ENCODE results near the gene ACOXL.
A peak's percentile ranks its signal among the peaks of the same experiment; 100 is the strongest.
"Not testable (repeated sequence)": the region's sequence is repeated elsewhere in the genome, so short reads cannot be mapped to it uniquely, and the experiment has no call there.

ACOXL gene

DNA sequence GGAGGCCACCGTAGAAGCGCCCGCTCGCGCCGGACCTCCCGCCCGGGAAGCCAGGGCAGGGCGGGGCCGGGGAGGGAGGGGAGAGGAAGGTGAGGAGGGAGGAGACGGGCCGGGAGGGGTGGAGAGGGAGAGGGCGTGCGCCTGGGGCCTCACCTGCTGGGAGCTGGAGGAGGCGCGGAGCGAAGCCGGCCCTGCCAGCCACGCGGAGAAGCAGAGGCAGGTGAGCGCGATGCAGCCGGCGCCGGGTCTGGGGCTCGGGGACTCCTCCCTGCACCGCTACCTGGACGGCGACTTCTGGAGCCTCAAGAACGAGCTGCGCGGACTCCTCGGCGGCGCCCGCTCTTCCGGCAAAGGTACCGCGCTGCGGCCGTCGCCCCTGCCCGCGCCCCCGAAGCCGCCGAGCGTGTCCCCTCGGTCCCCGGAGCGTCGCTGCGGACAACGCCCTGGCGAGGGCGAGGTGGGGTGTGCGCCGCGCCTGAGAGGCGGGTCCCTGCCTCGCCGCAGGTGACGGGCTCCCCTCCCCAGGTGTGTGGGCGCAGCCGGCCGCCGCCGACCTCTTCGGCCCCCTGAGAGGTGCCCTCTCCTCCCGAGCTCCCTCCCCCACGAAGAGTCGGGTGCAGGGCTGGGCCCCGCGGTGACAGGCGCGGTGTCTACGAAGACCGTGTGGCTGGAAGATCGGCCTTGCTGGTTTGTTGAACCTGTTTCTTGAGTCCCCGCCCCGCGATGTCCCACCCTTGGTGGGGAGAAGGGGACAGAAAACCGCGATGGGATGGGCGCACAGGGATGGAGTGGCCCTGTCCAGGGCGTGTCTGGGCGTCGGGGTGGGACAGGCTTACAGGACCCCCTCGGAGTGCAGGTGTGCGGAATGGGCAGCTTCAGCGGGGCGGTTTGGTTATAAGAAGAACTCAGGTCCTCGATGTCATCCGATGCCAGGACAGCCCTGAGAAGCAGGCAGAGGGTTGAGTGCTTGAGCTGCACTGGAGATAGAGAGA is at the start of gene ACOXL:
TSS of gene ACOXL (plus strand) at position 152 of the 992 bp plus-strand sequence. CDS start 35,817 bp downstream, outside the sequence.
- H4K20me1 ChIP-seq, result no peaks in the 10 kb centered on the region; a peak in 1 of 22 replicates
- peaks cover 42 to 65% (median 57%) of the 10 kb centered on the region in 11 experiments for H3K27me3 ChIP-seq
- peak within 1 kb of the TSS in 3 of 10 experiments; percentile 8 to 27 (median 16); a peak in 3 of 20 replicates for H3K4me3 ChIP-seq
- H3K4me1 ChIP-seq, result peaks cover 5 to 25% (median 20%) of the 10 kb centered on the region in 10 experiments; a peak in 19 of 20 replicates
- no peak within 1 kb of the TSS for H3K27ac ChIP-seq
- H3K36me3 ChIP-seq, result no peaks in the 10 kb centered on the region
- no peak within 1 kb of the TSS for H3K9ac ChIP-seq
- no peak for TF ChIP-seq Cebpa-rat (IDR thresholded peaks at IDR 0.05)
- H3K9me3 ChIP-seq (replicated peaks in 1 of 11), result peaks cover 0 to 26% (median 14%) of the 10 kb centered on the region in 11 experiments; a peak in 16 of 22 replicates
- H3K4me2 ChIP-seq, result peak within 1 kb of the TSS in 8 of 11 experiments; percentile 21 to 74 (median 64); a peak in 16 of 22 replicates

DNA sequence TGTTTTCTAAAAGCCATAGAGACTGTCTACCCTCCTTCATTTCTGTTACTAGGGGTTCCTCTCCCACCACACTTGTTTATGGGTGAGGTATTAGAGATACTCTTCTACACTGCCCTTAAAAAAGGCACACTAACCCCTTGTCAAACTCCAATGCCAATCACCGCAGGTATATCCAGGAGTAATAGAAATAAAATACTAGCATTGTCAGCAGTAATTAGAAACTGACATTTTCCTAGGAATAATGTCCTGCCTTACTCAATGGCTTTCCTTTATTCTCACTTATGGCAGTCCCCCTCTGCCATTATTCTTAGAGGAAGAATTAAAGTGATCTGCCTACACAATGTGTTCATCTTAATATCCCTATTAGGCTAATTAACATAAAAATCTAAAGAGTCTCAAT is 49.5 kb upstream of the ACOXL start:
- Histone ChIP-seq H4K20me1 (no peaks in the 10 kb centered on the region), H3K4me1 (peaks cover 10 to 20% (median 17%) of the 10 kb centered on the region in 10 experiments; a peak in 18 of 20 replicates), H3K4me3 (no peak overlapping the region), H3K9me3 (replicated peaks in 1 of 11) (peaks cover 15 to 28% (median 17%) of the 10 kb centered on the region in 11 experiments), H3K27ac (no peak overlapping the region), H3K27me3 (no peaks in the 10 kb centered on the region), H3K36me3 (no peaks in the 10 kb centered on the region), H3K4me2 (no peak overlapping the region), H3K9ac (no peak overlapping the region)
- TF ChIP-seq Cebpa-rat (IDR thresholded peaks at IDR 0.05), result no peak

DNA sequence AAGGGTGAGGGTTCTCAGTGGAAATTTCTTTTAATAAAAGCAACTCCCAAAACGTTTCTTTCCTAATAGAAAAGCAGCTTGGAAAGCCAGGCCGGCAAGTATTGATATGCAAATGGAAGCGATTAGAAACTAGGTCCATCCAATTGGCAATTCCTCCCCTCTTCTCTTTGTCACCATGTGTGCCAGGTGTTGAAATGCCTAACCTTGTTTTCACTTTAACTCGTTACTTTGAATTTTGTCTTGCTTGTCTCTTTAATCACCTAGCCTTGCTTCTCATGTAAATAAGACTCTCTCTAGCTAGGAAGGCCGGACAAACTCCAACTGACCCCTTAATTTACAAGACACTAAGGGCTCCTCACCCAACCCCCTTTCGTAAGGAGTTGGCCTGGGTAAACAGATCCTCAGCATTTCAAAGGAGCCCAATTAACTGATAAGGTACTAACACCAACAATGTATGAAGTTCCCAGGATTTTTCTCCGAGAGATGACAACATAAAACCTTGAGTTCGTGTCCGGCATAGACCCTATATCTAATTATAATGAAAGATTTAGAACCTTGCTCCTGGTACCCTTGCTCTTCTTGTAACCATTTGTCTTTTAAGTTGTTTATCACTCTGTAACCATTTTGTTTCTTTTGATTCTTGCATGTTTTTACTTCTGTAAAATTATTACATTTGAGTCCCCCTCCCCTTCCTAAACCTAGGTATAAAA is 44.4 kb upstream of the ACOXL start:
- H3K36me3 ChIP-seq, H3K9ac ChIP-seq, H3K4me1 ChIP-seq, H4K20me1 ChIP-seq, H3K4me2 ChIP-seq, H3K4me3 ChIP-seq, H3K27ac ChIP-seq, H3K27me3 ChIP-seq: not testable (repeated sequence)
- H3K9me3 ChIP-seq (replicated peaks in 1 of 11), result peaks cover 24 to 44% (median 32%) of the 10 kb centered on the region in 11 experiments

DNA sequence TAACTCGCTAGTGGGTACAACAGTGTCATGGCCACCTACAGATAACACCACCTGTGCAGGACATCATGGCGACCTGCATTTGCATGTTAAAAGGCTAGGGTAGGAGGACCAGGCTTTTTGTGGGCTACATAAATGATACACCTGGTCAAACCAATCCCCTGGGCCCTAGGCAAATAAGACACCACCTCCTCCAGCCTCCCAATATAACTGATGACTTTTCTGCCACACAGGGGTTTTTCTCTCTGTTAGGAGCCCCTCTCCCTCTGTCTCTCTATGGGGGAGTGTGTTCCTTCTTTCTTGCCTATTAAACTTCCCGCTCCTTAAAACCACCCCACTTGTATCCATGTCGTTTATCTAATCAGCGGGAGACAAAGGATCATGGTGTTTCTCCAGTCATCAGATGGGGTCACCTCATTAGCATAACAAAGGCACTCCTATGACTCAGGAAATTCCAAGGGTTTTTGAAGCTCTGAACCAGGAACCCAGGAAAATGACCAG is 43.7 kb upstream of the ACOXL start:
- H3K4me3 ChIP-seq, result no peak overlapping the region
- no peaks in the 10 kb centered on the region for H3K36me3 ChIP-seq
- H3K9ac ChIP-seq, result no peak overlapping the region
- no peak overlapping the region for H3K4me2 ChIP-seq
- no peaks in the 10 kb centered on the region for H4K20me1 ChIP-seq
- H3K27me3 ChIP-seq, result no peaks in the 10 kb centered on the region
- H3K27ac ChIP-seq, result no peak overlapping the region
- TF ChIP-seq Cebpa-rat (IDR thresholded peaks at IDR 0.05), result no peak
- no peaks in the 10 kb centered on the region for H3K4me1 ChIP-seq
- peaks cover 24 to 45% (median 32%) of the 10 kb centered on the region in 11 experiments for H3K9me3 ChIP-seq (replicated peaks in 1 of 11)

DNA sequence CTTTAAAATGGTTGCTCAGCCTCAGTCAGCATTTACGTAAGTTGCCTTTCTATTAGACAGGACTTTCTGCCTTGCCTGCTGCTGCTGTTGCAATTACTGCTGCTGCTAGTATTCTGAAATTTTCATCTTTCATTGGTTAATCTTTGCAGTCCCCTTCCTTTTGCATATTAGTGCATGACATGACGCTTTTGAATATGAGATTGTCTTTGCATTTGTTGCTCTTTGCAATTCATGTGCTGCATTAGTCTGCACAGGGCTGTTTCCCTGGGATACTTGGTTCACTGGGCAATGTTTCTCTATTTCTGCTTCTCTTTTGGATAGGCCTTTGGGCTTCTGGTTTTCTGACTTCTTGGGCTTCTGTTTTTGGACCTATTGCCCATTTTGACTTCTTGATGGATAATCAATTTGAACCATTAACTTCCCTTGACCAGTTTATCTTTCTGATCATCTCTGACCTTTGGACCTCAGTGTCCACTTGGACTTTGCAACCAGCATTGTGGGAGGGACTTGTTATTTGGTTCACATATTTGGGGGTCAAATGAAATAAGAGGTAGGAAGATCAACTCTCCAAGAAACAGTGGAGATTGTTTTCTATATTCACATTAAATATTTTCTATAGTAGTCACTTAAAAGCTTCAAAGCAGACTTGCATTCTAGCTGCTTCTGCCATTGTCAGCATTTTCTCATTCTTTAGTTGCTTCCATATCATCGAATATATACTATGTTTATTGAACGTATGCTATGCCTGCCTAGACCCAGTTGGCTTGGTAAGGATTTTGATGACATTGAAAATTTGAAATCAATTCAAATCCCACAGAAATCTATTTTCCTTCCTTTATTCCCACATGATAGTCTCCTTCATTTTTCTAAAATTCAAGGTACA is 42.0 kb upstream of the ACOXL start:
- TF ChIP-seq Cebpa-rat (IDR thresholded peaks at IDR 0.05), result no peak
- Histone ChIP-seq H3K9me3 (replicated peaks in 1 of 11) (peaks cover 24 to 45% (median 32%) of the 10 kb centered on the region in 11 experiments), H3K27me3 (no peaks in the 10 kb centered on the region), H4K20me1 (no peaks in the 10 kb centered on the region), H3K36me3 (no peaks in the 10 kb centered on the region), H3K9ac (no peak overlapping the region), H3K4me1 (peaks cover 10 to 16% (median 15%) of the 10 kb centered on the region in 10 experiments), H3K4me2 (no peak overlapping the region), H3K27ac (no peak overlapping the region), H3K4me3 (no peak overlapping the region)

DNA sequence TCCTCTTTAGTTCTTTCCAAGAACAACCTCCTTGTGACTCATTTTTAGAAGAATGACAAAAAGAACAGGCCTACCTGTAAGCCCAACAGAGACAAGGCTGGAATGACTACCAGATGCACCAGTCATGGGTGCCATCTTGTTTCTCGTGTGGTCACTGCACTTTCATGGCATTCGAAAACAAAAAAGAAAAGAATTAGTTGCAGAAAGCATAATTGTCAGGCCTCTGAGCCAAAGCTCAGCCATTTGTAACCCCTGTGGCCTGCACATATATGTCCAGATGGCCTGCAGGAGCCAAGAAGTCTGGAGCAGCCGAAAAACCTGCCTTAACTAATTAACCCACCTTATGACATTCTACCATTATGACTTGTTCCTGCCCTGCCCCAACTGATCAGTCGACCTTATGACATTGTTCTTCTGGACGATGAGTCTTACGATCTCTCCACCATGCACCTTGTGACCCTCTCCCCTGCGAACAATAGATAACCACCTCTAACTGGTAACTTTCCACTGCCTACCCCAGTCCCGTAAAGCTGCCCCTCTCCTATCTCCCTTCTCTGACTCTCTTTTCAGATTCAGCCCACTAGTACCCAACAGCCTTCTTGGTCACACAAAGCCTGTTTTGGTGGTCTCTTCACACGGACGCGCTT is 40.6 kb upstream of the ACOXL start:
- H3K4me1 ChIP-seq, result peaks cover 13 to 20% (median 19%) of the 10 kb centered on the region in 10 experiments

DNA sequence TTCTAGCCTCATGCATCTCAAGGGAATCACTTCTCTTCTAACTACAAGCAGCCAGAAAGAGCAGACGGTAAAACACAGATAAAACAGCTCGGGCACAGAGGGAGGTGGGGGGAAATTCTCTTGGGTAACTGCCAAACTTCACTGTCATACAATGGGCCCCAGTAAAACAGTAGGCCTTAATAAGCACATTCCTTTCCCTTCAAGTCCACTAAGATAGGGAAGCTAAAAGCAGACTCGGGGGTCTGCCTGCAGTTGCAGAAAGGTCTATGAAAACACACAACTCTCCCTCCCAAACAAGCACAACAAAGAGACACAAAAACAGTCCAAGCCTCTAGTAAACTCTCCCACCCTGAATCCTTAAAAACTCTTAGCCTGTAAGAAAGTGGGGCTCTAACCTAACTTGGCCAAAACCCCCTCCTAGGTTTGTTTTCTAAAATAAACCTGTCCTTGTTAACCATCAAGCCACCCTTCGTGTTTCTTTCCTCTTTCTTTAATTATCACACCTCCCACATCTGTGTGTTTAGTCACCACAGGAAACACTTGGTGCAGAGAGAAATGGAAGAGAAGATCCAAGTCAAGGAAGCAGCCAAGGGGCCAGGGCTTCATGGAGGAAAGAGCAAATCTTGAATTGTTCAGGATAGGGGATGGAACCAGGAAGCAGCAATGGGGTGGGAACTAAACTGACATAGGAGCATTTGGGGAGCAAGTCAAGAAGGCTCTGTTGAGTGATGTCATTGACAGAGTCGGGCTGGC is 37.1 kb upstream of the ACOXL start:
- Histone ChIP-seq H3K4me2 (peak overlapping the region; percentile 41 to 82 (median 72)), H3K27ac (peak overlapping the region in 5 of 11 experiments; percentile 7 to 54 (median 29); a peak in 8 of 22 replicates), H3K9me3 (replicated peaks in 1 of 11) (peaks cover 0 to 14% (median 6%) of the 10 kb centered on the region in 11 experiments; a peak in 3 of 22 replicates), H3K9ac (peak overlapping the region in 2 of 11 experiments; percentile 20 to 44; a peak in 2 of 22 replicates), H3K4me1 (peaks cover 13 to 22% (median 19%) of the 10 kb centered on the region in 10 experiments)
- not testable (repeated sequence) for H3K27me3 ChIP-seq, H3K36me3 ChIP-seq, H3K4me3 ChIP-seq, H4K20me1 ChIP-seq

More for the DNA sequence above, 40.6 kb upstream of the ACOXL start:
- no peaks in the 10 kb centered on the region for H4K20me1 ChIP-seq
- no peak overlapping the region for H3K4me3 ChIP-seq
- no peaks in the 10 kb centered on the region for H3K36me3 ChIP-seq
- H3K4me2 ChIP-seq, result no peak overlapping the region
- no peak overlapping the region for H3K9ac ChIP-seq
- peaks cover 19 to 40% (median 27%) of the 10 kb centered on the region in 11 experiments for H3K9me3 ChIP-seq (replicated peaks in 1 of 11)
- H3K27ac ChIP-seq, result no peak overlapping the region
- TF ChIP-seq Cebpa-rat (IDR thresholded peaks at IDR 0.05), result no peak
- H3K27me3 ChIP-seq, result no peaks in the 10 kb centered on the region

DNA sequence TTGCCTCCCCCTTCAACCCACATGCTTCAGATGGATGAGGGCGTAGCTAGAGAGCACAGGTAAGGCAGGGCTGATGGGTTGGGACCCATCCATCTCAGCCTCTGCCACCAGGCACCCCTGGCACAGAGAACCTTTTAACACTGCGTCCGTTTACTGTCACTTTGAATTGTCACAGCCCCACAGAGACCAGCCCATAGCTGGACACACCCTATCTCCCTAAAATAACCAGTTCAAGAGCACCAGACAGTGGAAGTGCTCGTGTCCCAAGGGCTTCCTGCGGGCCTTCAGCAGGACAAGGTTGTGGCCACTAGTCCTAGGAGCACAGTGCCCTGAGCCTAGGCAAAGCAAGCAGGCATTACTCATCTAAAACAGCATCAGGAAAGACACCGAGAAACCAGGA is 34.1 kb upstream of the ACOXL start:
- not testable (repeated sequence) for H3K9ac ChIP-seq; H3K4me3 ChIP-seq; H3K36me3 ChIP-seq; H3K27me3 ChIP-seq; H3K9me3 ChIP-seq (replicated peaks in 1 of 11); H4K20me1 ChIP-seq; H3K27ac ChIP-seq; H3K4me2 ChIP-seq
- H3K4me1 ChIP-seq, result peaks cover 13 to 22% (median 19%) of the 10 kb centered on the region in 10 experiments
